RWPE1 (cell line): ENCODE results near the gene NAA35.
A peak's percentile ranks its signal among the peaks of the same experiment; 100 is the strongest.

Experiments used
- CTCF ChIA-PET: fragments of 350-600 bp; sonication (Branson Sonifier 250); formaldehyde crosslinking; extraction: SDS; loops from one replicate; lab custom pipeline; 2021; lab: Yijun Ruan, JAX
- POLR2A ChIA-PET: fragments of 400-600 bp; formaldehyde crosslinking; extraction: SDS; loops from one replicate; lab custom pipeline; 2020; ENCODE audit warnings: antibody characterized with exemption; ENCODE audit not compliant: low non-redundant PET; lab: Yijun Ruan, JAX
- DNase-seq: peaks from one replicate; pipeline ENCODE4 v3.0.0; 2012; ENCODE audit warnings: low spot score
- H3K27ac ChIP-seq: fragments of 450-650 bp; 2 replicates; pipeline ENCODE4 v1.5.1; 2017
- TF ChIP-seq, protein P1 (sequence below): fragments of 450-650 bp; conservative IDR thresholded peaks from 2 replicates; pipeline ENCODE4 v1.5.1; 2017; ENCODE audit warnings: low read depth, mild to moderate bottlenecking

The NAA35 gene

DNA sequence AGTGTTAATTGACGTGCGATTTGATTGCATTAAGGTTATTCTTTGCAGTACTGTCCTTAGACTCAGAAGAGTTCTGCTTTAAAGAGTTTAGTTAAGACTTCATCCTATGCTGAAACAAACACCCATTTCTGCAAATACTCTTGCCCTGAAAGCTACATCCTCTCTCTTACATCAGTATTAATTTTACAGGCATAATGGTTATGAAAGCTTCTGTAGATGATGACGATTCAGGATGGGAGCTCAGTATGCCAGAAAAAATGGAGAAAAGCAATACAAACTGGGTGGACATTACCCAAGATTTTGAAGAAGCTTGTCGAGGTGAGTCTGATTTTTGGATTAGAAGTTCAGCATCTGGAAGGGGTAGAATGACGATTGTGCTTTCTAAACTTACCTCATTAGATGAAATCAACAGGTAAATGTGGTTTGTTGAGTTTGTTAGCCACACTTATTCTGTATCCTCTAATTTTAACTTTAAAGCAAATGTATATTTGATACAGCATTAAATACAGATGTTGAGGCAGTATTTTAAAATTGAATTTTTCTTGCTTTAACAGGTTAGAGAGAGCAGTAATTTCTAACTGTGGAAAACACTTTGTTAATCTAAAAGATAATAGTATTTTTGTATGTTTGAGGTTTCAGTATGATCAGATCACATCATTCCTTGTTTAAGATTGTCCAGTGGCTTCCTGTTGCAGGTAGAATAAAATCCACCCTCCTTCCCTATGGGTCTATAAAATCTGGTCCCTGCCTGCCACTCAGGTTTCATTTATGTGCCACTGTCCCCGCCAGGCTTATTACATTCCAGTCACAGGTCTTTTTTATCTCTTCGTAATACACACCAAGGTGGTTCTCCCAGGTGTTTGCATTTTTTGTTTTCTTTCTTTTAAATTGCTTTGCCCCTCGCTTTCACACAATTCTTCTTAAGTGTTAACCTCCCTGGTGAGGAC, 1.3 kb downstream of the NAA35 start:
- ChIA-PET CTCF (no interaction called here), POLR2A (interaction anchor here (0.5 to 0.7 kb wide), 2 partner anchors 16 to 20 kb away, joined by 3 to 5 read pairs; no protein-coding TSS in a partner anchor)
- peak overlapping the region; percentile 91 for H3K27ac ChIP-seq

DNA sequence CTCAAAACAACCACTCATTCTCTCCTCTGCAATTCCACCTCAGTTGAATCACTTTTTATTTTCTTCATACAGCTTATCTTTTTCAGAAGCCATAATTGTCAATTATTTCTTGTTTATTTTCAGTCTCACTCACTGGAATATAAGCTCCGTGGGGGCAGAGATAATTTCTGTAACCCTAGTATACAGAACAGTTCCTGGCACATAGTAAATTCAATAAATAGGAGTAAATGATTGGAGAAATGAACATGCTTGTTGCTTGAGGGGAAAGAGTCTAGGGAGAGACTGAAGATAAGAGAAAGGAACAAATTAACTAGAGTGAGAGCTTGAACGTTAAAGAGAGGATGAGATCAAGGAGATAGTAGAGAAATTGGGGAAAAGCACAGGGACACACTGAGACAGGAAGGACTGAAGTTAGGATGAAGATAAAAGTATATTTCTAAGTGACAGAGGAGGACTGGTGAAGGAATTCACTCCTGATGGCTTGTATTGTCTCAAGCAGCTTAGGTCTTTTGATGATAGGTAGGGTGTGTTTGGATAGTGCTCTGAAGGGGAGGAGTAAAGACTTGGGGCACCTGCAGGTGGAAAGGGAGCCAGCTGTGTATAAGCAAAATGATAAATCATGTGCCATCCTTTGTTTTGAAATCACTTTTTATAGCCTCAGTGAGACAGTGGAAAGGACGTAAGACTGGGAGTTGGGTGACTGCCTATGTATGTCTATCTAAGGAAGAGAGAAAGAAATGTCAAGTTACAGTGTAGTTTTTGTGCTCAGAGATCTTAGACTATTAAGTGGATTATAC, 2.2 kb downstream of the NAA35 start:
- H3K27ac ChIP-seq, result no peak overlapping the region
- CTCF ChIA-PET, result no interaction called here
- POLR2A ChIA-PET, result no interaction called here

More for the DNA sequence above, 1.3 kb downstream of the NAA35 start:
- TF ChIP-seq, protein P1, sequence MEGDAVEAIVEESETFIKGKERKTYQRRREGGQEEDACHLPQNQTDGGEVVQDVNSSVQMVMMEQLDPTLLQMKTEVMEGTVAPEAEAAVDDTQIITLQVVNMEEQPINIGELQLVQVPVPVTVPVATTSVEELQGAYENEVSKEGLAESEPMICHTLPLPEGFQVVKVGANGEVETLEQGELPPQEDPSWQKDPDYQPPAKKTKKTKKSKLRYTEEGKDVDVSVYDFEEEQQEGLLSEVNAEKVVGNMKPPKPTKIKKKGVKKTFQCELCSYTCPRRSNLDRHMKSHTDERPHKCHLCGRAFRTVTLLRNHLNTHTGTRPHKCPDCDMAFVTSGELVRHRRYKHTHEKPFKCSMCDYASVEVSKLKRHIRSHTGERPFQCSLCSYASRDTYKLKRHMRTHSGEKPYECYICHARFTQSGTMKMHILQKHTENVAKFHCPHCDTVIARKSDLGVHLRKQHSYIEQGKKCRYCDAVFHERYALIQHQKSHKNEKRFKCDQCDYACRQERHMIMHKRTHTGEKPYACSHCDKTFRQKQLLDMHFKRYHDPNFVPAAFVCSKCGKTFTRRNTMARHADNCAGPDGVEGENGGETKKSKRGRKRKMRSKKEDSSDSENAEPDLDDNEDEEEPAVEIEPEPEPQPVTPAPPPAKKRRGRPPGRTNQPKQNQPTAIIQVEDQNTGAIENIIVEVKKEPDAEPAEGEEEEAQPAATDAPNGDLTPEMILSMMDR, result no peak
- DNase-seq, result peak; percentile 5

DNA sequence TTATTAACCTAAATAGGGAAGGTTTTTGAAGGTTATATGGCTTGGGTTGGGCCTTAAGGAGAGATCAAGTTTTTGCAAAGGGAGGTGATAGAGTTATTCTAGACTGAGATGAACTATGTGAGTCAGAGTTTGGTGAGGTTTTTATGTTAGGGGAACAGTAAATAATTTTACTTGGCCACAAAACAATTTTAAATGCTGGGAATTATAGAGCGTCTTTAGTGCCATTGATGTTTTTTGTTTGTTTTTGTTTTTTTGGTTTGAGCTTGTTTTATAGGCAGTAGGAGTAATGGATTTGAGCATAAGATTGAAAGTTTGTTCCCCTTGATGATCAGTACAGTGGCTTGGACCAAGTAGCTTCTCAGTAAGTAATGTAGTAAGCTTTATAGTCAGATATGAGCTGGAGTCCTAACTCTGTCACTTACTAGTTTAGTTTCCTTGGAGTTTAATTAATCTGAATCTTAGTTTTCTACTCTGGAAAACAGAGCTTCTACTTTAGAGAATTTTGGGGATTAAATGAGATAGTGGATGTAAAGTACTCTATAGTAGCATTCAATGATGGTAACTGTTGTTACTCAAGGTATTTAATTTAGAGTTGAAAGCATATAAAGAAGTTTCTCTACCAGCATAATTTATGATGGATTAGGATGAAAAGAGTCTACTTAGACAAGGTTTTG, 2.9 kb downstream of the NAA35 start:
- DNase-seq, result no peak
- TF ChIP-seq, protein P1, result no peak
- H3K27ac ChIP-seq, result no peak overlapping the region
- POLR2A ChIA-PET, result no interaction called here
- CTCF ChIA-PET, result no interaction called here

More for the DNA sequence above, 2.2 kb downstream of the NAA35 start:
- TF ChIP-seq, protein P1, result no peak
- no peak for DNase-seq

DNA sequence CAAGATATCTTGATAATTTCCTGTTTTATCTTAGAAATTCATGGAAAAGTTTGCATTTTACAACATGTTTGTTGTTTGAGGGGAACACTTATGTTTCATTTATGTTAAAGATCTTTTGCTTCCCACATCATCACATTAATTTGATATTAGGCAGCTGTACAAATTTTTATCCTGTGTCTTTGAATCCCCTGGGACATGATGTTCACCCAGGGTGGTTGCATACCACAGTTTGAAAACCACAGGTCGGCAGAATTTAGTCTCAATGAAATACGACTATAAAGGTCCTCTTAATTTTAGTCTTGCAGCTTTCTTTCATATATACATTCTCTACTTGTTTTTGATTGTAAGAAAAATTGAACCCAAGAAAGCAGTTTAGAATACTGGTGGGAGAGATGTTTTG, 3.7 kb downstream of the NAA35 start:
- POLR2A ChIA-PET, result no interaction called here
- no peak for DNase-seq
- CTCF ChIA-PET, result interaction anchor here (0.7 kb wide), 1 partner anchor 283 kb away, joined by 3 read pairs; no protein-coding TSS in a partner anchor
- TF ChIP-seq, protein P1, result no peak
- no peak overlapping the region for H3K27ac ChIP-seq

DNA sequence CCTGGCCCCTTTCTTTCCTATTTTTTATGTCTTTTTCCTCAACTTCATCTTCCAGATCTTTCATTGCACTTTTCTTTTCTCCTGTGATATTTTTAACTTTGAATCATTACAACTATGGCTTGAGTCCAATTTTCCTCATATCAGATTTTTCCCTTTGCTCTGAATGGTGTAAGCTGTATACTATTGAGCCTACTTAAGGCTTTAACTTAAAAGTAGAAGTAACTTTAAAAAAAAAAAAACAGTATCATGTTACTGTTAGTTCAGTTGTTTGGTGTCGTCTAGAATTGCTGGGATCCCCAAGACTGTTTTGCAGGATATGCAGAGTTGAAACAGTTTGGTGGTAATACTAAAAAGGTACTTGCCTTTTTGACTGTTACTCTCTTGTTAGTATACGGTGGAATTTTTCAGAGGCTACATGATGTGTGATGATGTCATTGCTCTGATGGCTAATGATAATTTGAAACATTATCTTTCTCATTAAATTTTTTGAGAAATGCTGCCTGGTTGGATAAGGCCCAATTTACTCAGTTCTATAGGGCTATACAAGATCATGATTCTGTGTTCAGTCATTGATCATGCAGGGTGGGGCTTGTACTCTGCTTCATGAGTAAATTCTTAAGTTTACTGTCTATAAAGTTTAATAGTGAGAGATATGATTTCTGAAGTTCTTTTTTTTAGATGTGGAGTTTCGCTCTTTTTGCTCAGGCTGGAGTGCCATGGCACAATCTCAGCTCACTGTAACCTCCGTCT, 8.8 kb downstream of the NAA35 start:
- ChIA-PET POLR2A (no interaction called here), CTCF (no interaction called here)
- no peak for DNase-seq
- no peak overlapping the region for H3K27ac ChIP-seq
- TF ChIP-seq, protein P1, result no peak
